AG09309 (cell line): ENCODE results near the gene SUGP1.

Source experiments
- DNase-seq: peaks from one replicate; pipeline ENCODE4 v3.0.0-alpha.2; 2010; ENCODE audit warnings: low read depth
- H3K4me3 ChIP-seq: 2 replicates; pipeline ENCODE4 v1.5.1; 2011; ENCODE audit warnings: mild to moderate bottlenecking, low read depth, low read length, moderate library complexity; ENCODE audit not compliant: control insufficient read depth
- CTCF ChIP-seq: IDR thresholded peaks from 2 replicates; pipeline ENCODE4 v1.5.1; 2011; ENCODE audit warnings: mild to moderate bottlenecking, low read depth, low read length, inconsistent platforms; ENCODE audit not compliant: insufficient read depth, control insufficient read depth; ENCODE audit errors: missing control alignments

SUGP1 gene

GRCh38 chr19:19294914-19295313, 25.4 kb downstream of the SUGP1 start:
- TF ChIP-seq CTCF, result no peak
- no peak for DNase-seq
- no peak overlapping the region for H3K4me3 ChIP-seq

- DNase-seq, result no peak
- H3K4me3 ChIP-seq, result no peak overlapping the region
- no peak for TF ChIP-seq CTCF
Observed at GRCh38 chr19:19292607-19293006, 27.7 kb downstream of the SUGP1 start.

- H3K4me3 ChIP-seq, result no peak overlapping the region
- no peak for DNase-seq
- TF ChIP-seq CTCF, result no peak
Observed at GRCh38 chr19:19285686-19286085, 34.6 kb downstream of the SUGP1 start.

- no peak for TF ChIP-seq CTCF
- DNase-seq, result peak; percentile 10
Observed at GRCh38 chr19:19280561-19280960, 39.7 kb downstream of the SUGP1 start.

GRCh38 chr19:19279853-19280252, 40.5 kb downstream of the SUGP1 start:
- H3K4me3 ChIP-seq, result no peak overlapping the region
- TF ChIP-seq CTCF, result no peak
- DNase-seq, result no peak

More at GRCh38 chr19:19280561-19280960, 39.7 kb downstream of the SUGP1 start:
- H3K4me3 ChIP-seq, result no peak overlapping the region

GRCh38 chr19:19279062-19279612, 41.2 kb downstream of the SUGP1 start:
- no peak for DNase-seq
- no peak overlapping the region for H3K4me3 ChIP-seq
- no peak for TF ChIP-seq CTCF

- TF ChIP-seq CTCF, result no peak
- DNase-seq, result no peak
- no peak overlapping the region for H3K4me3 ChIP-seq
Observed at GRCh38 chr19:19278315-19278714, 42.0 kb downstream of the SUGP1 start.
